GM23338 (cell line): ENCODE measurements around the gene MOGAT2.

ENCODE experiments used
- CREB1 ChIP-seq: fragments of 250-450 bp; sonication (Bioruptor Pico); IDR thresholded peaks from 2 replicates; pipeline ENCODE4 v1.5.0; 2020; ENCODE audit warnings: low read depth, mild to moderate bottlenecking, moderate library complexity
- CTCF ChIP-seq, 2 experiments: fragments of 200-600 bp in 1 of 2; sonication (generic) in 1 of 2; conservative IDR thresholded peaks; 2 replicates each; pipeline versions ENCODE4 v1.5.1 to v1.6.1; 2016 to 2017; ENCODE audit warnings: antibody characterized with exemption in 2 of 2, low read depth in 2 of 2, mild to moderate bottlenecking in 2 of 2, moderate library complexity in 1 of 2
- EZH2 ChIP-seq: fragments of 200-600 bp; sonication (generic); IDR thresholded peaks from one replicate; pipeline ENCODE4 v1.8.0; 2017; ENCODE audit warnings: antibody characterized with exemption, mild to moderate bottlenecking, low read depth; ENCODE audit not compliant: unreplicated experiment
- EZH2phosphoT487 ChIP-seq: fragments of 200-600 bp; sonication (generic); IDR thresholded peaks from one replicate; pipeline ENCODE4 v1.8.1; 2018; ENCODE audit warnings: antibody characterized with exemption; ENCODE audit not compliant: unreplicated experiment
- NANOG ChIP-seq: IDR thresholded peaks from 2 replicates; pipeline ENCODE4 v1.6.1; 2016; ENCODE audit warnings: antibody characterized with exemption, borderline replicate concordance
- POLR2AphosphoS5 ChIP-seq: IDR thresholded peaks from 2 replicates; pipeline ENCODE4 v1.6.1; 2016; ENCODE audit warnings: antibody characterized with exemption, low read depth
- REST ChIP-seq: IDR thresholded peaks from one replicate; pipeline ENCODE4 v1.6.1; 2018; ENCODE audit warnings: antibody characterized with exemption; ENCODE audit not compliant: unreplicated experiment
- STAT1 ChIP-seq: IDR thresholded peaks from one replicate; pipeline ENCODE4 v1.6.1; 2016; ENCODE audit warnings: antibody characterized with exemption; ENCODE audit not compliant: unreplicated experiment
- ZNF462 ChIP-seq: fragments of 250-450 bp; sonication (Bioruptor Pico); IDR thresholded peaks from 2 replicates; pipeline ENCODE4 v1.5.0; 2020; ENCODE audit warnings: mild to moderate bottlenecking, moderate library complexity

- TF ChIP-seq CTCF (conservative IDR thresholded peaks at IDR 0.05; ENCODE audit: low read depth in 2 of 2) (no peak), EZH2 (no peak), POLR2AphosphoS5 (no peak), REST (no peak), EZH2phosphoT487 (no peak), CREB1 (CRISPR knock-in tag) (no peak), NANOG (no peak), STAT1 (no peak), ZNF462 (no peak)
Measured at GRCh38 chr11:75719340-75720239, 2.0 kb downstream of the MOGAT2 start.
